OCI-LY3 (cell line): ENCODE results near the gene TOP3A.

ENCODE experiments used
- CTCF ChIP-seq: fragments of 200-600, 300-600 bp; sonication (generic); IDR thresholded peaks from 2 replicates; pipeline ENCODE4 v1.5.1; 2014; ENCODE audit warnings: antibody characterized with exemption, low read length, low read depth
- EZH2phosphoT487 ChIP-seq: fragments of 200-600 bp; shearing (Covaris generic); IDR thresholded peaks from 2 replicates; pipeline ENCODE4 v1.6.1; 2018; ENCODE audit warnings: antibody characterized with exemption, mixed run types, low read depth

- TF ChIP-seq CTCF (no peak), EZH2phosphoT487 (no peak)
Measured at GRCh38 chr17:18280766-18281371, 33.9 kb downstream of the TOP3A start.
